ENCODE data around the gene PDZRN4.

- TF ChIP-seq, protein P1, sequence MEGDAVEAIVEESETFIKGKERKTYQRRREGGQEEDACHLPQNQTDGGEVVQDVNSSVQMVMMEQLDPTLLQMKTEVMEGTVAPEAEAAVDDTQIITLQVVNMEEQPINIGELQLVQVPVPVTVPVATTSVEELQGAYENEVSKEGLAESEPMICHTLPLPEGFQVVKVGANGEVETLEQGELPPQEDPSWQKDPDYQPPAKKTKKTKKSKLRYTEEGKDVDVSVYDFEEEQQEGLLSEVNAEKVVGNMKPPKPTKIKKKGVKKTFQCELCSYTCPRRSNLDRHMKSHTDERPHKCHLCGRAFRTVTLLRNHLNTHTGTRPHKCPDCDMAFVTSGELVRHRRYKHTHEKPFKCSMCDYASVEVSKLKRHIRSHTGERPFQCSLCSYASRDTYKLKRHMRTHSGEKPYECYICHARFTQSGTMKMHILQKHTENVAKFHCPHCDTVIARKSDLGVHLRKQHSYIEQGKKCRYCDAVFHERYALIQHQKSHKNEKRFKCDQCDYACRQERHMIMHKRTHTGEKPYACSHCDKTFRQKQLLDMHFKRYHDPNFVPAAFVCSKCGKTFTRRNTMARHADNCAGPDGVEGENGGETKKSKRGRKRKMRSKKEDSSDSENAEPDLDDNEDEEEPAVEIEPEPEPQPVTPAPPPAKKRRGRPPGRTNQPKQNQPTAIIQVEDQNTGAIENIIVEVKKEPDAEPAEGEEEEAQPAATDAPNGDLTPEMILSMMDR (IDR thresholded peaks at IDR 0.05), result no peak
- TF ChIP-seq POLR2A (IDR thresholded peaks at IDR 0.05), result no peak
Measured at GRCh38 chr12:41220931-41221330, 32.8 kb downstream of the PDZRN4 start.
